Non-pigmented ciliary epithelial cell (primary cell): ENCODE data around the gene LINGO1.

Experiments
- DNase-seq: peaks from one replicate; pipeline ENCODE4 v3.0.0-alpha.2; 2010; ENCODE audit warnings: low read depth

Gene LINGO1

DNA sequence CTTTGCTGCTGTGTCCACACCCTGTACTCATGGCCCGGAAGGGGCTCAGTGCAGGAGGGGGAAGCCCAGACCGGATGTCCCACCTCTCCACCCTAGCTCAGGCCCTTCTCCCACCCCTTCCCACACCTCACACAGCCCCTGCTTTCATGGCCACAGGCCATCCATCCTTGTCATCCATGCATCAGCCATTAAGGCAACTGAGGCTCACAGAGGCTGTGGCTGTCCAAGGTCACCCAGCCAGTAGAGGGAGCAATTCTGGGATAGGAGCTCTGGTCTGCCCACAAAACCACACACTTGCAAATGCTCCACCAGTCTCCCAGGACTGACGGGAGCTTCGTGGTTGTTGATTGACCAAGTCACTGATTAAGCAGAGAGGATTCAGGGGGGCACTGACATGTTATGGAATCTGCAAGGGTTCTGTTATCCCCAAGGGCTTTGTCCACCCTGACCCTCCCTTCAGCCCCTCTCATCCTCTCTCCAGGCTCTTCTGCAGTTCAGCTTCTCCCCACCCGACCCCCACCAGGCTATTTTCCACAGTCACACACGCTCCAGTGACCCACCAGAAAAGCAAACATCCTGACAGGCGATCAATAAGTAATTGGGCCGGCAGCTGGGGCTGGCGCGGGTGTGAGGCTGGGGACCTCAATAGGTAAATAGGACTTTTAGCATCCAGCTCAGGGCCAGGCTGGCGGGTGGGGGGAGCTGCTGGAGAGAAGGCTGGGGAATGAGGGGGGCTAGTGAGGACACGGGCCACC lies 15.1 kb downstream of the LINGO1 start:
- no peak for DNase-seq

DNA sequence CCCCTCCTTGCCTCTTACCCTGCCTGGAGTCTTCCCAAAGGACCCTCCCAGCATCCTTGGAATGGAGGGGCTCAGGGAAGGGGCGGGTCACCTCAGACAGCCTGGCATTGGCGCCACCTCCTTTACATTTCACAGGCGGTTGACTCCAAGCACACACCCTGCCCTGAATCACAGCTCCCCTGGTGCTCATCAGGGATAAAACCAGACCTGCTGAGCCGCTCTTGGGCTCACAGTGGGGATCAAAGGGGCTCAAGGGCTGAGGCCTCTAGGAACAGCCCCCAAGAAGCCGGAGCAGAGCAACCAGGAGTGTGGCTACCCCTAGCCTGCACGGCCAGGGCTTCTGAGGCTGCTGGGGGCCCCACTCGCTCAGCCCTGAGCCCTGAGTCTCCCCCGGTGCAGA lies 16.6 kb downstream of the LINGO1 start:
- DNase-seq, result no peak

GRCh38 chr15:77615472-77615871 lies 17.2 kb downstream of the LINGO1 start:
- DNase-seq, result no peak

- no peak for DNase-seq
Observed at GRCh38 chr15:77614251-77614806, 18.4 kb downstream of the LINGO1 start.

GRCh38 chr15:77613814-77614213 lies 18.9 kb downstream of the LINGO1 start:
- DNase-seq, result no peak

DNA sequence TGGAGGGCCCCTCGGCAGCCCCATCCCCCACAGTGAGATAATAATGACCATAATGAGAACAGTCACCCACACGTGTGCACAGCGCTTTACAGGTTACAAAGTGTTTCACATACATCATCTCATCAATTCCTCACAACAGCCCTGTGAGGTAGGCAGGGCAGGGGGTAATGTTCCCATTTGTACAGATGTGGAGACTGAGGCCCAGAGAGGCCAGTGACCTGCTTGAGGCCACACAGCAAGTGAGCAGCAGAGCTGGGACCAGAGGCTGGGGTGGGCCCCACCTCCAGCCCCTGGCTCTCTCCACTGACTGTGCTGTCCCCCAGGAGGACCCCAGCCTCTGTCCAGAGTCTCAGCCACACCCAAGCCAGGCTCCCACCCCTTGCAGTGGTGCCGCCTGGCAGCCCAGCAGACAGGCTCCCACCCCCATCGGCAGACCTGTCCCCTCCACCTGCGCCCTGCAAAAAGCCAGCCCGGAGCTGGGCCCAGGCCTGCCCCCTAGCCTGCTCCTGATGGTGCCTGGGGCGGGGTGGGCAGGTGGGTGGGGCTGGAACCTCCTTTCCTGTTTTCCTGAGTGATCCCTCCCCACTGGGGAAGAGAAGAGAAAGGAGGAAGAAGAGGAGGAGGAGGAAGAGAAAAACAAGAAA lies 19.6 kb downstream of the LINGO1 start:
- DNase-seq, result no peak

DNA sequence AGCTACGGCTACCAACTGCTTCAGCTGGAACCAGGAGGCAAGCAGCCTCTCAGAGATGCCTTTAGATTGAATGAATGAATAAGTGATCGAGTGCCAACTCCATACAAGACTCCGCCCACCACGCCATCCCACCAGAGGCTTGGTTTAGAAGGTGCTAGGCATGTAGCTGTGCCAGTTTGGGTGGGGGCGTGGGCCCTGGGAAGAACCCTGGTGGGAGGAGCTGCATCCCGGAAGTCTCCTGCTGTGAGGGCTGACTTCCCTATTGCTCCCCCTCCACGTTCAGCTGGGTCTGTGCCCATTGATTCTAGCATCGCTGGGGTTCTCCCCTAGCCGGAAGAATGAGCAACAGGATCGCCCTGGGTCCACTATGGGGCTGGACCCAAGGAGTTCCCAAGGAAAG lies 20.9 kb downstream of the LINGO1 start:
- DNase-seq, result no peak

- no peak for DNase-seq
Observed at GRCh38 chr15:77610731-77611130, 22.0 kb downstream of the LINGO1 start.

- DNase-seq, result no peak
Observed at GRCh38 chr15:77609558-77609957, 23.2 kb downstream of the LINGO1 start.

GRCh38 chr15:77608774-77609173 lies 23.9 kb downstream of the LINGO1 start:
- no peak for DNase-seq

DNA sequence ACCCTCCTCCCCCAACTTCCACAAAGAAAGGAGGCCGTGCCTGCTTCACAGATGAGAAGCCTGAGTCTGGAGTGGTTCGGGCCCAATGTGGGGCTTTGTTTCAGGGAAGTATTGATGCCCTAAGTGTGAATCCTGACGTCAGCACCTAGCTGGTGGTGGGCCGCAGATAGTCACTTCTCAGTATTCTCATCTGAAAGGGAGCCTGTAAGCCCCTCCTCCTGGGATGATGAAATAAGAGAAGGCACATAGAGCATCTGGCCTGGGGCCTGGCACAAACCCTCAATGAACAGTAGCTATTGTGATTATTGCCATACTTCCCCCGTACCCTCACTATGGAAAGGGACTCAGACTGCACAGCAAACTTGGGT lies 24.8 kb downstream of the LINGO1 start:
- DNase-seq, result no peak

DNA sequence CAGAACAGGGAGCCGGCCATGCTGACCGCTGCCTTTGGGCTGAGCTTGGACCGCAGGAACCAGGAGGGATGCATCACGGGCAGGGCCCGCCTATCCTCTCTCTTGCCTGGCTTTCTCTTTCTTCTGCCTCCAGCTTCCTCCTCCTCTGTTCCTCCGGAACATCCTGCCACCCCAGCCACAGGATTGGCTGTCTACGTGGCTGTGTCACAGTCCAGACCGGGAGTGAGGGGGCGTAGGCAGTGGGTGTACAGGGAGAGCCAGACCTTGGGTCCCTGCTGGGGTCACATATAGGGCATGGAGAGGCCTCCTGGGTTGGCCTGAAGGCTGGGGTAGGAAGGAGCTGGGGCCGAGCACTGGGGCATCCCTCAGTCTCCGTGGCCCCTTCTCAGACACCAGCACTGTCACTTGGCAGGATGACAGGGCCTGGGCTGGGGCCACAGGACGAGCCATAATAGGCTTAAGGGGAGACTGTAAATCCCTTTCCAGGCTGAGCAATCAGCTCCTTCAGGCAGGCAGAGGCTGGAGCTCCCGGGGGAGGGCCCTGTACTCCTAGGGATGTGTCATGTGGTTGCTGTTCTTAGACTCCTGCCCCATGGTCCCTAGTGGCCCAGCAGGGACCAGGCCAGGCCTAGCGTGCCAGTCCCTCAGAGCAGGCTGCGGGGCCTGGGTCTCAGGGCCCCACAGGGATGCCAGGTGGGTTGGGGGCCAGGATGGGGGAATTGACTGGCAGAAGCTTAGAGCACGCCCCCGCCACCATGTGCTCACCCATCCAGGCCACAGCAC lies 25.4 kb downstream of the LINGO1 start:
- peak; percentile 17 for DNase-seq

GRCh38 chr15:77606142-77607034 lies 26.3 kb downstream of the LINGO1 start:
- no peak for DNase-seq

DNA sequence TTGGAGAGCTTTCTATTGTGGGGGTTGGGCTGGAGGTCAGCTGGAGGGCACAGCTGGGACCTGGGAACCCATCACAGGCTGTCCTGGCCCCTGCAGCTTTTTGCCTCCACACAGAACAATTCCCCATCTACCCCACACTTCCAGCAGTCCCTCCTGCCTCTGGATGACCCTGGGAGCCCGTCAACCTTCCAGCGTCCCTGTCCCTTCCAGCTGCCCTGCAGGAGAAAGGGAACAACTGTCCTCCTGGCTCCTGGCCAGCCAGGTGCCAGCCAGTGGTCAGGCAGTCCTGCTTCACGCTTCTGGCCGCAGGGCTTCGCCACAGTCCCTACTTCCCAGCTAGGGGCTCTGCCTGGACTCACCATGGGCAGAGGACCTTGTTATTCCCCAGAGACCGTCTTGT lies 27.2 kb downstream of the LINGO1 start:
- no peak for DNase-seq

- DNase-seq, result no peak
Observed at GRCh38 chr15:77604973-77605372, 27.7 kb downstream of the LINGO1 start.

DNA sequence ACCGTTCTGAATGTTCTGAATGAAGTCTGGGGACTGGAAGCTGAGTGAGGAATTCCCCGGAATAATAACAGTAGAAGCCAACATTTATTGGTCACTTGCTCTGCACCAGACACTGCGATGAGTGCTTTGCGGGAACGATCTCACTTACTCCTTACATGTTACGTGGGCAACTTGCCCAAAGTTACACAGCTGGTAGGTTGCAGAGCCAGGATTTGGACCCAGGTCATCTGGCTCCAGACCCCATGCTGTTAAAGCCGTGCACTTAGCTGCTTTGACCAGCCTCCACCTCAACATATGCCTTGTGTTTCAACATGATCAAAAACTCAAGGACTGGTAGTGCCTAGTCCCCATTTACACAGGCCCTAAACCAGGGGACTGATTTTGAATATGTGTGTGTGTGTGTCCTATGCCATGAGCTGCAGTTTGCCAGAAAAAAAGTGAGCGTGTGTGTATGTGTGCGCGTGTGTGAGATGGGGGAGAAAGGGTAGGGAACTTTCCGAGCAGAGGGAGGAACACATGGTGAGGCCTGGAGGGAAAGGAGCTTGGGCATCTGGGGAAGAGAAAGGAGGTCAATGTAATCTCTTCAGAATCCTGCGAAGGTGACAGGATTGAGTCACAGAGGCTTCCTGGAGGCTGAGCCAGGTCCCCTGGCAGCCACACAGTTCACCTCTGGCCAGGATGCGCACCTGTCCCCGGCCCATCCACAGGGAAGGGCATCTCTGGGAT lies 28.9 kb downstream of the LINGO1 start:
- no peak for DNase-seq

DNA sequence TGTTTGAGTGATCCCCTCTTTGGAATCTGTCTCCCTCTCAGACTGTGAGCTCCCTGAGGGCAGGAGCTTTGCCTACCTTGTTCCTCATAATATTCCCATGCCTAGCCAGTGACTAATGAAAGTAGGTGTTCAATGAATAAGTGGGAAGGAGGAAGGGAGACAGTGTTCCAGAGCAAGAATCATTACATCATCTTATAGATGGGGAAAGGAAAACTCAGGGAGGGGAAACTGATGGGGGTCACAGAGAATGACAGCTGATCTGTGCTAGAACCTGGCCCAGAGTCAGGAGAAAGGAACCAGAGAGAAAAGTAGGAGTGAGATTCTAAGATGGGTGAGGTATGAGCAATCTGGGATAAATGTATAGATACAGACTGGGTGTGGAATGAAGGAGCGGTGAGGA lies 29.9 kb downstream of the LINGO1 start:
- no peak for DNase-seq

GRCh38 chr15:77599899-77600298 lies 32.8 kb downstream of the LINGO1 start:
- no peak for DNase-seq

- no peak for DNase-seq
Observed at GRCh38 chr15:77599357-77599756, 33.4 kb downstream of the LINGO1 start.

DNA sequence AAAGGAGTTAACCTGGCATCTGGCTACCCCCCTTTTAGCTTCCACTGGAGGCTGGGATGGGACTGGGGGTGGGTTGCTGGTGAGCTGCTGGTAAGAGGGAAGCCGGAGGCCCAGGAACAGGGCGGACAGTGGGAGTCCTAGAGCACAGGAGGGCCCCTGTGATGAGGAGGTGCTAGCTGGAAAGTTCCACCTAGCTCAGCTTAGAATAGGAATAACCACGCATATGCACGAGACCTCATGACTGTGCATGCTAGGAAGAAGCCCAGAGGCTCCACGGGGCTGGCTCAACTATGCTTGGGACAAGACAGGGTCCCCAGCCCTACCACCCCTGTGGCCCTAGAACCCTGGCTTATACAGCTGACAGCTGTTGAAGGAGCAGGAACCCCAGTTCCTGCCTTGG lies 34.1 kb downstream of the LINGO1 start:
- no peak for DNase-seq

DNA sequence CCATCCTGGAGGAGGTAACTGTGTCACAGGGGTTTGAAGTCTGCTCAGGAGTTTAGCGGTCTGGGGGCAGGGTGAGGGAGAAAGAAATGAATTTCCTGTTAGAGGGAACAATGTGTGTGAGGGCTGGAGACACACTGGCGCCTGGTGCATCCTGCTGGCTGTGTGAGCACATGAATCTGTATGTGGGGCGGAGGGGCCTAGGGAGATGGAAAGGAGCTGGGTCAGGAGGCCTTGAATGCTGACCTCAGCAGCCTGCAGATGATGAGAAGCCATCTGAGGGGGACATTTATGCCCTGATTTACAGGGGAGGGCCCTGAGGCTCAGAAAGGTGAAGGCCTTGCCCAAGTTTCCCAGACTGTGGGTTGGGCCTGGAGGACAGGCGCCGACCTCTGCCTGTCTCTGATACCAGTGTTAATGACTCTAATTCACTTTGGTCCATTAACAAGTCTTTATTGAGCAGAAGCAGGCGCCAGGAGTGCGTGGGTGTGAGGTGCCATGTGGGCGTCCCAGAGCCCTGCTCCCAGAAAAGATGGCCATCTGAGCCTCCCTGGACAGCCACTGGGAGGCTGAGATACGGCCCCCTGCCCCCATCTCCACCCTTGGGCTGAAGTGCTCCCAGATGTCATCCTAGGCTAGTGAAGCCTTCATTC lies 34.8 kb downstream of the LINGO1 start:
- DNase-seq, result no peak
